Mammary epithelial cell (primary cell): ENCODE results near the gene WDR37.

Experiments used
- EZH2 ChIP-seq: IDR thresholded peaks from 2 replicates; pipeline ENCODE4 v1.6.1; 2012; ENCODE audit warnings: low read length, inconsistent platforms, borderline replicate concordance
- TF ChIP-seq, protein P1 (sequence below), 2 donors: IDR thresholded peaks in 1 of 2; conservative IDR thresholded peaks in 1 of 2; 2 replicates each; pipeline ENCODE4 v1.5.1; 2011 to 2012; ENCODE audit warnings: inconsistent platforms in 2 of 2, low read length in 2 of 2, mild to moderate bottlenecking in 2 of 2, control low read depth in 1 of 2, low read depth in 1 of 2; ENCODE audit not compliant: insufficient read depth in 1 of 2; ENCODE audit errors: extremely low read depth in 1 of 2

DNA sequence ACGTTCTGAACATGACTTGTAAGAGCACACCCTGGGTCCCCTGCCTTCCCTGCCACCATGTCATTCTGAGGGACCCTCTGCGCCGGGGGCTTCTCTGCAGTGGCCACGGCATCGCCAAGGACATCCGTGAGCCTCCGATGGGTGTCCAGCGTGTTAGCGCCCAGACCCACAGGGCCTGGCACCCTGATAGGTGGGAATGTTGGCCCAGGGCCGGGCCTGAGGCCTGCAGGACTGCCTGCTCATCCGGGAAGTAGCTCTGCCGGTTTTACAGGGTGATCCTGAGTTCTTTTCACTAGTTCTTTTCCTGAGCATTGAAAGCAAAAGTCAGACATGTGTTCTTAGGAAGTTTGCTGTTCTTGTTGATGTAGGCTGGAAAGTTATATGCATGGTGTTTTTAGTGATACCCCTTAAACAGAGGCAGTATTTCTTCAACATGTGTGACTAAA, 54.5 kb downstream of the WDR37 start:
- TF ChIP-seq, protein P1, sequence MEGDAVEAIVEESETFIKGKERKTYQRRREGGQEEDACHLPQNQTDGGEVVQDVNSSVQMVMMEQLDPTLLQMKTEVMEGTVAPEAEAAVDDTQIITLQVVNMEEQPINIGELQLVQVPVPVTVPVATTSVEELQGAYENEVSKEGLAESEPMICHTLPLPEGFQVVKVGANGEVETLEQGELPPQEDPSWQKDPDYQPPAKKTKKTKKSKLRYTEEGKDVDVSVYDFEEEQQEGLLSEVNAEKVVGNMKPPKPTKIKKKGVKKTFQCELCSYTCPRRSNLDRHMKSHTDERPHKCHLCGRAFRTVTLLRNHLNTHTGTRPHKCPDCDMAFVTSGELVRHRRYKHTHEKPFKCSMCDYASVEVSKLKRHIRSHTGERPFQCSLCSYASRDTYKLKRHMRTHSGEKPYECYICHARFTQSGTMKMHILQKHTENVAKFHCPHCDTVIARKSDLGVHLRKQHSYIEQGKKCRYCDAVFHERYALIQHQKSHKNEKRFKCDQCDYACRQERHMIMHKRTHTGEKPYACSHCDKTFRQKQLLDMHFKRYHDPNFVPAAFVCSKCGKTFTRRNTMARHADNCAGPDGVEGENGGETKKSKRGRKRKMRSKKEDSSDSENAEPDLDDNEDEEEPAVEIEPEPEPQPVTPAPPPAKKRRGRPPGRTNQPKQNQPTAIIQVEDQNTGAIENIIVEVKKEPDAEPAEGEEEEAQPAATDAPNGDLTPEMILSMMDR (conservative IDR thresholded peaks at IDR 0.05 in 1 of 2, IDR thresholded peaks at IDR 0.05 in 1 of 2; ENCODE audit: extremely low read depth in 1 of 2, insufficient read depth in 1 of 2, low read depth in 1 of 2, low read length in 2 of 2) = no peak
- no peak for TF ChIP-seq EZH2
